ENCODE measurements around the gene WNT16. TPM values are rescaled to one million over a fixed set of nuclear protein-coding genes. Genes with fewer than 3 reads are reported as not detected.
"Not testable (repeated sequence)": the region's sequence is repeated elsewhere in the genome, so short reads cannot be mapped to it uniquely, and the experiment has no call there.

WNT16 gene
- total RNA-seq, 1 donor from 2014 or later, result not detected

GRCh38 chr7:121285066-121285667, 43.6 kb upstream of the WNT16 start:
- ATAC-seq (no peak), DNase-seq (no peak)
- H3K27me3 ChIP-seq (ENCODE audit: low read depth), result no peaks in the 10 kb centered on the region
- no peak for TF ChIP-seq CTCF (IDR thresholded peaks at IDR 0.05)
- H3K4me1 ChIP-seq, result no peaks in the 10 kb centered on the region
- no peak overlapping the region for H3K27ac ChIP-seq
- H3K36me3 ChIP-seq, result no peaks in the 10 kb centered on the region
- intact Hi-C loops (cut with DNase I), result no loop called here
- H3K9me3 ChIP-seq, result no peaks in the 10 kb centered on the region
- H3K4me3 ChIP-seq, result no peak overlapping the region

GRCh38 chr7:121286186-121286585, 42.6 kb upstream of the WNT16 start:
- ATAC-seq (no peak), DNase-seq (no peak)
- H3K36me3 ChIP-seq, result no peaks in the 10 kb centered on the region
- TF ChIP-seq CTCF (IDR thresholded peaks at IDR 0.05), result no peak
- no peak overlapping the region for H3K4me3 ChIP-seq
- no peaks in the 10 kb centered on the region for H3K27me3 ChIP-seq (ENCODE audit: low read depth)
- no peak overlapping the region for H3K27ac ChIP-seq
- H3K4me1 ChIP-seq, result no peaks in the 10 kb centered on the region
- H3K9me3 ChIP-seq, result no peaks in the 10 kb centered on the region
- intact Hi-C loops (cut with DNase I), result no loop called here

GRCh38 chr7:121286742-121287734, 41.8 kb upstream of the WNT16 start:
- H3K36me3 ChIP-seq, result no peaks in the 10 kb centered on the region
- ATAC-seq, result no peak
- intact Hi-C loops (cut with DNase I), result no loop called here

GRCh38 chr7:121288894-121289293, 39.9 kb upstream of the WNT16 start:
- TF ChIP-seq CTCF (IDR thresholded peaks at IDR 0.05), result no peak
- ATAC-seq (no peak), DNase-seq (no peak)
- intact Hi-C loops (cut with DNase I), result no loop called here
- Histone ChIP-seq H3K9me3 (no peaks in the 10 kb centered on the region), H3K4me3 (no peak overlapping the region), H3K27me3 (ENCODE audit: low read depth) (no peaks in the 10 kb centered on the region), H3K4me1 (no peaks in the 10 kb centered on the region), H3K27ac (no peak overlapping the region), H3K36me3 (no peaks in the 10 kb centered on the region)

More at GRCh38 chr7:121286742-121287734, 41.8 kb upstream of the WNT16 start:
- Histone ChIP-seq H3K27me3 (ENCODE audit: low read depth) (no peaks in the 10 kb centered on the region), H3K9me3 (no peaks in the 10 kb centered on the region), H3K4me1 (no peaks in the 10 kb centered on the region), H3K4me3 (no peak overlapping the region), H3K27ac (no peak overlapping the region)
- no peak for TF ChIP-seq CTCF (IDR thresholded peaks at IDR 0.05)
- DNase-seq, result no peak

- H3K4me3 ChIP-seq; H3K27me3 ChIP-seq (ENCODE audit: low read depth); H3K9me3 ChIP-seq; DNase-seq; H3K4me1 ChIP-seq; H3K27ac ChIP-seq; intact Hi-C loops (cut with DNase I); ATAC-seq; H3K36me3 ChIP-seq: not testable (repeated sequence)
Measured at GRCh38 chr7:121289930-121290329, 38.9 kb upstream of the WNT16 start.
